GM23248 (cell line): ENCODE results near the gene KIF5A. TPM values are rescaled to one million over a fixed set of nuclear protein-coding genes. Genes with fewer than 3 reads are reported as not detected.

Experiments used
- DNase-seq: peaks from one replicate; pipeline ENCODE4 v3.0.0-alpha.2; 2015
- H2AFZ ChIP-seq: fragments of 200-600 bp; sonication (generic); 2 replicates; pipeline ENCODE4 v1.6.1; 2016; ENCODE audit warnings: antibody characterized with exemption
- H3F3A ChIP-seq: fragments of 200-600 bp; sonication (generic); 2 replicates; pipeline ENCODE4 v1.6.1; 2016; ENCODE audit warnings: mild to moderate bottlenecking, antibody characterized with exemption, mixed run types; ENCODE audit not compliant: insufficient read depth
- H3K27ac ChIP-seq: fragments of 200-600 bp; sonication (generic); 2 replicates; pipeline ENCODE4 v1.5.1; 2016; ENCODE audit warnings: mild to moderate bottlenecking
- H3K27me3 ChIP-seq: fragments of 200-600 bp; sonication (generic); replicated peaks from 2 replicates; pipeline ENCODE4 v1.6.1; 2016; ENCODE audit warnings: mild to moderate bottlenecking; ENCODE audit not compliant: insufficient read depth
- H3K36me3 ChIP-seq: fragments of 200-600 bp; sonication (generic); 2 replicates; pipeline ENCODE4 v1.6.1; 2016; ENCODE audit warnings: low read depth, mild to moderate bottlenecking
- H3K4me1 ChIP-seq: fragments of 200-600 bp; sonication (generic); 2 replicates; pipeline ENCODE4 v1.6.1; 2016; ENCODE audit warnings: mild to moderate bottlenecking; ENCODE audit not compliant: insufficient read depth
- H3K4me2 ChIP-seq: fragments of 200-600 bp; sonication (generic); one replicate; pipeline ENCODE4 v1.6.1; 2016; ENCODE audit warnings: mild to moderate bottlenecking; ENCODE audit not compliant: unreplicated experiment
- H3K4me3 ChIP-seq: fragments of 200-600 bp; sonication (generic); 2 replicates; pipeline ENCODE4 v1.5.1; 2016; ENCODE audit warnings: mild to moderate bottlenecking
- H3K79me2 ChIP-seq: fragments of 200-600 bp; sonication (generic); 2 replicates; pipeline ENCODE4 v1.6.1; 2016; ENCODE audit warnings: mild to moderate bottlenecking; ENCODE audit not compliant: insufficient read depth
- H3K9ac ChIP-seq: fragments of 200-600 bp; sonication (generic); 2 replicates; pipeline ENCODE4 v1.6.1; 2016; ENCODE audit warnings: mild to moderate bottlenecking
- H3K9me2 ChIP-seq: fragments of 200-600 bp; sonication (generic); 2 replicates; pipeline ENCODE4 v1.6.1; 2016; ENCODE audit warnings: mixed run types, mild to moderate bottlenecking, moderate library complexity; ENCODE audit not compliant: insufficient read depth
- H3K9me3 ChIP-seq: fragments of 200-600 bp; sonication (generic); one replicate; pipeline ENCODE4 v1.6.1; 2017; ENCODE audit warnings: low read depth
- H4K20me1 ChIP-seq: fragments of 200-600 bp; sonication (generic); 2 replicates; pipeline ENCODE4 v1.6.0; 2016; ENCODE audit not compliant: insufficient read depth
- EZH2 ChIP-seq: fragments of 200-600 bp; sonication (generic); IDR thresholded peaks from 2 replicates; pipeline ENCODE4 v1.6.1; 2018; ENCODE audit warnings: antibody characterized with exemption, mild to moderate bottlenecking; ENCODE audit not compliant: insufficient read depth, poor library complexity, severe bottlenecking
- EZH2phosphoT487 ChIP-seq: fragments of 200-600 bp; sonication (generic); IDR thresholded peaks from 2 replicates; pipeline ENCODE4 v1.6.1; 2018; ENCODE audit warnings: antibody characterized with exemption, moderate library complexity, mild to moderate bottlenecking, low read depth; ENCODE audit not compliant: insufficient read depth
- WGBS, 2 experiments: methylation state at CpG; one replicate each; pipeline ENCODE4 v1.1.6; 2015 to 2017; ENCODE audit warnings: low lambda C conversion rate in 2 of 2, low coverage in 1 of 2; ENCODE audit errors: missing lambda C conversion rate in 2 of 2; 5-methylcytosine and 5-hydroxymethylcytosine counted together
- in situ Hi-C: fragments of 300-500 bp; cut with MboI; formaldehyde crosslinking; loops from 2 replicates; pipeline ENCODE4 v1.15.0; 2020
- polyA plus RNA-seq: library from polyadenylated mRNA; unstranded; fragments of >200 nt; fragmentation: Nextera tagmentation; extraction: Ambion mirVana; gene quantifications from 2 replicates; pipeline ENCODE4 v1.2.1, GENCODE V29; 2016
- total RNA-seq: library from RNA; depleted of rRNA; stranded (reverse); fragments of >200 nt; shearing (Covaris generic); gene quantifications from 2 replicates; pipeline ENCODE4 v1.2.3, GENCODE V29; 2014

KIF5A gene
- total and polyA plus RNA-seq, 2 experiments from 2014 or later: 0.11 to 0.18 TPM

DNA sequence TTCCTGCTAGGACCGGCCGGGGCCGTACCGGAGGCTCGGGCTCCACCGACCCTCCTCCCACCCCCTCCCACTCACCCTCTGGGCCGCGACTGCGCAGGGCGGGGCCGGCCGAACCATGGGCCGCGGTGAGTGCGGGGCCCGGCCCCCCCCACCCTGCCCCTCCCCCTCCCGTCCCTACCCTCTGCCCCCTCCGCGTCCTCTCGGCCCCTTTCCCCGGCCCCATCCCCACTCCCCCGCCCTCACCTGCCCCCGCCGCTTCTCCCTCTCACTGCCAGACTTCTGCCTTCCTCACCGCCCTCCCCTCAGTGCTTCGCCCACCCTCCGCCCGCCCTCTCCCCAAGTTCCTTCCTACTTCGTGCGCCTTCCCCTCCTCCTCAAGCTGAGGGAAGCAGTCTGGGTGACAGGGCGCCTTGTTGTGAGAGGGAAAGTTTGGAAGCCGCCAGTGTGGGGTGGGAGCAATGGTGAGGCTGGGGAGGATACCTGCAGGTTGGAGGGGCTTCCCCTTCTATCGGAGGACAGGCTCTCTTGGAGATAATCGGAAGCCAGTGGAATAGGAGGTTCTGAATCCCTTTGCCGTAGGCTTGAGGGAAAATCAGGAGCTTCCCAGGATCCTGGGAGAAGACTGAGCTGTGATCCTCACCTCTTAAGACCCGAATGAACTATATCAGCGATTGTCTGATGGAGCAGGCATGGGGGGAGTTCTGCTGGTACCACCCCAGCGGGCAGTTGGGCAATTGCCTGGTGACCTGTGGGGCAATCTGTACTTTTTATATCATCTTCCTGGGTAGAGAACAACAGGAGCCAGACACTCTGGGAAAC, 26.7 kb upstream of the KIF5A start:
- H3K79me2 ChIP-seq: peaks cover 70% of the 10 kb centered on the region
- TF ChIP-seq EZH2: no peak
- TF ChIP-seq EZH2phosphoT487: no peak
- no peak overlapping the region for H2AFZ ChIP-seq
- peaks cover 47% of the 10 kb centered on the region for H3F3A ChIP-seq
- H3K9ac ChIP-seq: peak overlapping the region; percentile 88
- peaks cover 18% of the 10 kb centered on the region; the same call in 1 of the 2 replicates for H3K36me3 ChIP-seq
- peak overlapping the region; percentile 97 for H3K27ac ChIP-seq
- 2 to 5% methylated on average over 12 to 38 of the region's 38 CpGs for WGBS, 2 experiments
- H3K4me3 ChIP-seq: peak overlapping the region; percentile 93
- H3K9me2 ChIP-seq: no peaks in the 10 kb centered on the region
- in situ Hi-C loops: no loop called here
- H3K27me3 ChIP-seq: no peaks in the 10 kb centered on the region
- peak; percentile 70 for DNase-seq
- peaks cover 12% of the 10 kb centered on the region; the same call in 1 of the 2 replicates for H4K20me1 ChIP-seq
- H3K4me2 ChIP-seq: peak overlapping the region; percentile 91
- H3K4me1 ChIP-seq: peaks cover 31% of the 10 kb centered on the region
- no peaks in the 10 kb centered on the region for H3K9me3 ChIP-seq

DNA sequence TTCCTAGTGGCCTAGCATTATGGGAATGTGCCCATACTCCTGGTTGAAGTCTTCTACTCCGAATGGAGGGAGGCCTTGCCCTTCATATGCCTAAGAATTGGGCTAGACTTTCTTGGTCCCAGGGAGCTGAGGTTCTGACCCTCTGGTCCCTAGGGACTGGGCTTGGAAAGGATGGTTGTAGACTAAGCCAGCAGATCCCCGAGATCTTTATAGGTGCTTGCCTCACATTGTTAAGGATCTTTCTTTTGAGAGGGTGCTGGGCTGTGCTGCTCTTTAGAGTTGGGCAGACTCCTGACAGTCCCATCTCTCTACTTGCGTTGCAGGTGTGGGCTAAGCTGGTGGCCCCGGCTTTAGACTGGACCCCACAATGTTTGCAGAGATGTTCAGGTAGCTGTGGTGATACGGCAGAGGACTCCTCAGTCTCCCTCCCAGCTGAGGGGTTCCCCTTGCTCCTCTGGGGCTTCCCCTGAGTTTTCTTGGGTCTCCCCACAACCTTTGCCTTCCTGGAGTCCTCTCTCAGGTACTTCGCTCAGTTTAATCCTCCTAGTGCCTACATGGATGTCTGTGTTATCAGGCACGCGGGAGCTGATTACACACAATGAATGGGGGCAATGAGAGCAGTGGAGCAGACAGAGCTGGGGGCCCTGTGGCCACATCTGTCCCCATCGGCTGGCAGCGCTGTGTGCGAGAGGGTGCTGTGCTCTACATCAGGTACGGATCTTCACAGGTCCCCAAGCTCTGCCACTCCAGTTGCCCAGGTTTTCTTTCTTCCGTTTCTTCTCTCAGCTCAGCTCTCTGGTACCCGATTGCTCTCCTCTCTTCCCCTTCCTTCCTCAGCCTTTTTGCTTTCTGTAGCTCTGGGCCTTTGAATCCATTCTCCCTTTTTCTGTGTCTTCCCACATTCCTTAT, 25.9 kb upstream of the KIF5A start:
- Histone ChIP-seq H3K9me2 (no peaks in the 10 kb centered on the region), H3F3A (peaks cover 45% of the 10 kb centered on the region), H4K20me1 (peaks cover 4% of the 10 kb centered on the region; the same call in 1 of the 2 replicates), H3K9me3 (no peaks in the 10 kb centered on the region), H3K27ac (peak overlapping the region; percentile 79), H3K27me3 (no peaks in the 10 kb centered on the region), H3K36me3 (peaks cover 27% of the 10 kb centered on the region), H3K79me2 (peaks cover 70% of the 10 kb centered on the region), H3K4me2 (peak overlapping the region; percentile 91), H3K4me1 (peaks cover 23% of the 10 kb centered on the region), H2AFZ (no peak overlapping the region), H3K9ac (peak overlapping the region; percentile 88), H3K4me3 (peak overlapping the region; percentile 93)
- in situ Hi-C loops: no loop called here
- no peak for DNase-seq
- 59% methylated on average over 14 of the region's 14 CpGs for WGBS, 2 experiments
- no peak for TF ChIP-seq EZH2phosphoT487
- no peak for TF ChIP-seq EZH2

GRCh38 chr12:57524814-57525614, 24.8 kb upstream of the KIF5A start:
- TF ChIP-seq EZH2phosphoT487 (no peak), EZH2 (no peak)
- peak overlapping the region; percentile 88 for H3K9ac ChIP-seq
- no peaks in the 10 kb centered on the region for H3K9me3 ChIP-seq
- H3K4me2 ChIP-seq: peak overlapping the region; percentile 91
- H3K27me3 ChIP-seq: no peaks in the 10 kb centered on the region
- H3F3A ChIP-seq: peaks cover 41% of the 10 kb centered on the region
- H3K4me3 ChIP-seq: peak overlapping the region; percentile 93
- H3K27ac ChIP-seq: peak overlapping the region; percentile 79; the same call in 1 of the 2 replicates
- H4K20me1 ChIP-seq: no peaks in the 10 kb centered on the region
- peaks cover 26% of the 10 kb centered on the region for H3K36me3 ChIP-seq
- in situ Hi-C loops: no loop called here
- H3K4me1 ChIP-seq: peaks cover 23% of the 10 kb centered on the region
- no peak for DNase-seq
- WGBS, 2 experiments: 59 to 60% methylated on average over 11 of the region's 11 CpGs
- H2AFZ ChIP-seq: no peak overlapping the region
- H3K79me2 ChIP-seq: peaks cover 62% of the 10 kb centered on the region
- no peaks in the 10 kb centered on the region for H3K9me2 ChIP-seq
